NCI-H526 treated with DMSO at 0.1 percent for 48 hours (cell line): ENCODE data around the gene DRAM2.

Experiments used
- DNase-seq: peaks from one replicate; lab custom pipeline; 2025; lab: John Stamatoyannopoulos, UW

The DRAM2 gene

GRCh38 chr1:111139956-111140679 lies at the start of gene DRAM2, which contains the start of gene CEPT1:
TSS of gene DRAM2 (minus strand) at chr1:111140093. CDS start at chr1:111131554, 8,539 bp downstream.
TSS of gene CEPT1 (plus strand) at chr1:111140223. CDS start at chr1:111147715, 7,492 bp downstream.
- peak; percentile 93 for DNase-seq

- DNase-seq = no peak
These were observed 44.8 kb upstream of the DRAM2 start for GRCh38 chr1:111184663-111185062.

- no peak for DNase-seq
These were observed 43.6 kb upstream of the DRAM2 start for GRCh38 chr1:111183308-111184069.

- no peak for DNase-seq
These were observed 42.2 kb upstream of the DRAM2 start for GRCh38 chr1:111182052-111182451.

GRCh38 chr1:111179968-111180533 lies 40.2 kb upstream of the DRAM2 start:
- no peak for DNase-seq

GRCh38 chr1:111176678-111177077 lies 36.8 kb upstream of the DRAM2 start:
- no peak for DNase-seq

GRCh38 chr1:111175349-111175748 lies 35.5 kb upstream of the DRAM2 start:
- no peak for DNase-seq

- no peak for DNase-seq
These were observed 34.2 kb upstream of the DRAM2 start for GRCh38 chr1:111174070-111174469.

GRCh38 chr1:111172463-111172862 lies 32.6 kb upstream of the DRAM2 start:
- no peak for DNase-seq

GRCh38 chr1:111164151-111164550 lies 24.3 kb upstream of the DRAM2 start:
- DNase-seq = no peak

GRCh38 chr1:111163363-111163762 lies 23.5 kb upstream of the DRAM2 start:
- DNase-seq = no peak

GRCh38 chr1:111162488-111162880 lies 22.6 kb upstream of the DRAM2 start:
- DNase-seq = no peak

GRCh38 chr1:111161843-111162487 lies 22.1 kb upstream of the DRAM2 start:
- DNase-seq = no peak

GRCh38 chr1:111157431-111157830 lies 17.5 kb upstream of the DRAM2 start:
- DNase-seq = no peak

GRCh38 chr1:111154021-111154999 lies 14.4 kb upstream of the DRAM2 start:
- DNase-seq = no peak

- DNase-seq = no peak
These were observed 11.9 kb upstream of the DRAM2 start for GRCh38 chr1:111151838-111152237.

GRCh38 chr1:111148376-111148881 lies 8.5 kb upstream of the DRAM2 start:
- no peak for DNase-seq

- DNase-seq = no peak
These were observed 8.1 kb upstream of the DRAM2 start for GRCh38 chr1:111147948-111148347.

- DNase-seq = no peak
These were observed 6.3 kb upstream of the DRAM2 start for GRCh38 chr1:111145963-111146768.

GRCh38 chr1:111145542-111145941 lies 5.6 kb upstream of the DRAM2 start:
- no peak for DNase-seq
